H1 (cell line): ENCODE results near the gene ATP6V1B1.

Experiments used
- CBX5 ChIP-seq: fragments of 300-800, 300-1000 bp; sonication (generic); IDR thresholded peaks from 2 replicates; pipeline ENCODE4 v1.7.1; 2016; ENCODE audit warnings: antibody characterized with exemption, low read length, low read depth
- CTCF ChIP-seq, 3 experiments: IDR thresholded peaks; 1 replicate in 2 of 3; 2 replicates in 1 of 3; pipeline versions ENCODE4 v1.5.1 to v1.6.1; 2011; ENCODE audit warnings: low read length in 3 of 3, mild to moderate bottlenecking in 3 of 3, inconsistent platforms in 2 of 3, low read depth in 1 of 3, moderate library complexity in 1 of 3; ENCODE audit not compliant: insufficient read depth in 1 of 3; ENCODE audit errors: control extremely low read depth in 1 of 3
- EZH2 ChIP-seq: fragments of 200-600 bp; sonication (generic); IDR thresholded peaks from 2 replicates; pipeline ENCODE4 v1.7.1; 2012; ENCODE audit warnings: low read depth, mild to moderate bottlenecking, moderate library complexity, low read length, inconsistent platforms; ENCODE audit not compliant: severe bottlenecking
- GABPA ChIP-seq: IDR thresholded peaks from 2 replicates; pipeline ENCODE4 v1.6.1; 2011; ENCODE audit warnings: mild to moderate bottlenecking, low read length, moderate library complexity, borderline replicate concordance; ENCODE audit not compliant: insufficient read depth
- POLR2A ChIP-seq, 2 experiments: IDR thresholded peaks; 1 replicate in 1 of 2; 2 replicates in 1 of 2; pipeline ENCODE4 v1.6.1; 2011; ENCODE audit warnings: low read depth in 2 of 2, low read length in 2 of 2, mild to moderate bottlenecking in 2 of 2; ENCODE audit errors: control extremely low read depth in 1 of 2
- POLR2AphosphoS5 ChIP-seq: IDR thresholded peaks from 2 replicates; pipeline ENCODE4 v1.6.1; 2011; ENCODE audit warnings: low read depth, low read length
- POU5F1 ChIP-seq: IDR thresholded peaks from 2 replicates; pipeline ENCODE4 v1.6.1; 2011; ENCODE audit warnings: low read depth, mild to moderate bottlenecking, low read length, moderate library complexity
- RAD21 ChIP-seq, 2 experiments: IDR thresholded peaks in 1 of 2; conservative IDR thresholded peaks in 1 of 2; 2 replicates each; pipeline ENCODE4 v1.6.1; 2011; ENCODE audit warnings: low read depth in 2 of 2, low read length in 2 of 2, improper control_type of control experiment in 1 of 2, inconsistent platforms in 1 of 2, mild to moderate bottlenecking in 1 of 2, moderate library complexity in 1 of 2
- SRF ChIP-seq: IDR thresholded peaks from 2 replicates; pipeline ENCODE4 v1.6.1; 2011; ENCODE audit warnings: mild to moderate bottlenecking, low read depth, low read length, moderate library complexity
- TCF12 ChIP-seq: IDR thresholded peaks from 2 replicates; pipeline ENCODE4 v1.6.1; 2011; ENCODE audit warnings: low read depth, mild to moderate bottlenecking, low read length

GRCh38 chr2:70916291-70916690 lies 19.4 kb upstream of the ATP6V1B1 start:
- no peak for TF ChIP-seq EZH2
- no peak for TF ChIP-seq POLR2AphosphoS5
- no peak for TF ChIP-seq CTCF (IDR thresholded peaks at IDR 0.05; ENCODE audit: control extremely low read depth in 1 of 3, insufficient read depth in 1 of 3, low read depth in 1 of 3, low read length in 3 of 3)
- no peak for TF ChIP-seq CBX5
- no peak for TF ChIP-seq GABPA
- TF ChIP-seq RAD21 (IDR thresholded peaks at IDR 0.05 in 1 of 2, conservative IDR thresholded peaks at IDR 0.05 in 1 of 2; ENCODE audit: low read depth in 2 of 2, low read length in 2 of 2): no peak
- no peak for TF ChIP-seq POU5F1
- no peak for TF ChIP-seq TCF12
- TF ChIP-seq SRF: no peak
- TF ChIP-seq POLR2A (IDR thresholded peaks at IDR 0.05; ENCODE audit: control extremely low read depth in 1 of 2, low read depth in 2 of 2, low read length in 2 of 2): no peak
